ENCODE results near the gene SEC14L5. TPM values are rescaled to one million over a fixed set of nuclear protein-coding genes. Genes with fewer than 3 reads are reported as not detected.

Gene SEC14L5
- total RNA-seq, 4 donors from 2014 or later, result 0.32 to 6.2 (median 0.53) TPM

DNA sequence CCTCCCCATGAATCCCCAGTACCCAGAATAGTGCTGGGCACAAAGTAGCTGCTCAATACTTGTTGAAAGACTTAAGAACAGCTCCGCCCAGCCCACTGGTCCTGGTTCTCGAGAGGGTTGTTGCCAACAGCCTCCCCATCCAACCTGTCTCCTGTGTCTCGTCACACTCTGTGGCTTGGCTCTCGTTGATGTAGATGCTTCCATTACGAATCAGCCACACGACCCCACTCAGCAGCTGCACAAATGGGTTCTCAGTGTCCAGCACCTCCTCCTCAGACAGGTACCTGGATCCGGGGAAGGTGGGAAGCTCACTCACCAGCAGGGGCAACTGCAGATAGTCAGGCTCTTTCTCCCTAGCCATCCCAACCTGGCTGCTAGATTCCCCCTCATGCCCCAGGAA is 73.5 kb downstream of the SEC14L5 start:
- 82% methylated on average over 7 of the region's 7 CpGs; no CpG with 5 or more reads in 1 of the 2 donors for WGBS, 2 donors (ENCODE audit: low coverage in 1 of 2)
- intact Hi-C loops (cut with DNase I; ENCODE audit: low total_unique reads) (no loop called here), in situ Hi-C loops (cut with MboI; ENCODE audit: low pct_ligation_motif_present in 1 of 4, low pct_unique_long_range_greater_than_20kb in 1 of 4, low sequenced_read_pairs in 3 of 4) (no loop called here)

GRCh38 chr16:5032748-5033167 is 74.6 kb downstream of the SEC14L5 start:
- H3K4me3 ChIP-seq, result peak overlapping the region in 3 of 4 donors; percentile 77 to 94 (median 84)
- DNase-seq, result peak; percentile 14
- peaks cover 16 to 23% (median 19%) of the 10 kb centered on the region in 4 donors for H3K4me1 ChIP-seq
- WGBS, 2 donors (ENCODE audit: low coverage in 1 of 2), result 0 to 27% methylated on average over 1 to 12 of the region's 12 CpGs
- H3K9me3 ChIP-seq, result no peaks in the 10 kb centered on the region
- no peaks in the 10 kb centered on the region for H3K27me3 ChIP-seq
- in situ Hi-C loops (cut with MboI; ENCODE audit: low pct_ligation_motif_present in 1 of 4, low pct_unique_long_range_greater_than_20kb in 1 of 4, low sequenced_read_pairs in 3 of 4), result no loop called here
- TF ChIP-seq POLR2A (IDR thresholded peaks at IDR 0.05), result no peak
- TF ChIP-seq EP300 (IDR thresholded peaks at IDR 0.05; ENCODE audit: low read depth), result no peak
- no peak for TF ChIP-seq CTCF (IDR thresholded peaks at IDR 0.05)
- TF ChIP-seq POLR2AphosphoS5 (IDR thresholded peaks at IDR 0.05), result no peak
- intact Hi-C loops (cut with DNase I; ENCODE audit: low total_unique reads), result no loop called here
- peaks cover 0 to under 1% (median 0%) of the 10 kb centered on the region in 4 donors for H3K36me3 ChIP-seq
- peak overlapping the region; percentile 75 to 82 (median 78) for H3K27ac ChIP-seq

More for the DNA sequence above, 73.5 kb downstream of the SEC14L5 start:
- no peak for DNase-seq
- Histone ChIP-seq H3K9me3 (no peaks in the 10 kb centered on the region), H3K4me1 (peaks cover 16 to 23% (median 19%) of the 10 kb centered on the region in 4 donors), H3K36me3 (peaks cover 0 to 3% (median 1%) of the 10 kb centered on the region in 4 donors), H3K27me3 (no peaks in the 10 kb centered on the region), H3K4me3 (no peak overlapping the region), H3K27ac (no peak overlapping the region)
- TF ChIP-seq POLR2AphosphoS5 (IDR thresholded peaks at IDR 0.05) (no peak), EP300 (IDR thresholded peaks at IDR 0.05; ENCODE audit: low read depth) (no peak), POLR2A (IDR thresholded peaks at IDR 0.05) (no peak), CTCF (IDR thresholded peaks at IDR 0.05) (no peak)

DNA sequence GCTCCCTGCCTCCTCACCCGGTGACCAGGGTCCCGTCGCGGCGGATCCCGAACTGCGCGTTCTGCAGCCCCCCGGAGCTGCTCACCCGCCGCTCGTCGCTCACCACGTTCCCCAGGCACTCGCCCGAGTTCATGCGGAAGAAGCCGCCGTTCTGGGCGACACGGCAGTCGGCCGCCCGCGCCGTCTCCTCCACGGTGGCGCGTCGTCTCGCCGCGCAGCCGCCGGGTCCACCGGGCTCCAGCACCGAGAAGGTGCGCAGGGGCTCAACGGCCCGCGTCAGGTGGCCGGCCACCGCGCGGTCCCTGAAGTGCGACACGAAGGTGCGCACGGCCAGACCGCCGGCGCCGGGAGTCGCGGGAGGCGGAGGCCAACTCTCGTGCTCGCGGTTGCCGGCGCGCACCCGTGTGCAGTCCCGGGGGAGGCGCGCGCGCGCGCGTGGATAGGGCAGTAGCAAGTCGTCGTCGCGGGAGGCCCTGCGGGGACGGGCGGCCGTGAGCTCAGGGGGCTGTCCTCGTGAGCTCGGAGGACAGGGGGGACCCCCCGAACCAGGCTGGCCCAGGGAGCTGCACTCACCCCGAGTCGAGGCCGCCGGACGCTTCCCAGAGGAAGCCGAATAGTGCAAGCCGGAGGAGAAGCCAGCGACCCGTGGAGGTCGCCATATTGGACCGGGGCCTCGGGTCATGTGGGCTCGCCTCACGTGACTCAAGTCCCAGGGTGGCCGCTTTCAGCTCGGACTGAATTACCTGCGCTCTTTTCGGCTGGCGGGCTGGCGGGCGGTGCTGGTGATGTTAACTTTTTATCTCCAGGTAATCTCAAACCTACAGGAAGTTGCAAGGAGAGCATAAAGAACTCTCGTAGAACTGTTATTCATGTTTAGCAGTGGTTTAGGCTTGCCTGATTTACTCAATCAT is 75.4 kb downstream of the SEC14L5 start, which contains the start of gene NAGPA:
Gene NAGPA, minus strand, starts transcription at position 680 of the 911 bp plus-strand sequence. Its CDS starts 21 bp downstream, at position 659.
- 0 to 1% methylated on average over 1 to 46 of the region's 104 CpGs for WGBS, 2 donors (ENCODE audit: low coverage in 1 of 2)
- Histone ChIP-seq H3K4me3 (peak within 1 kb of the TSS; percentile 40 to 94 (median 80)), H3K27ac (peak within 1 kb of the TSS; percentile 75 to 82 (median 78)), H3K4me1 (peaks cover 16 to 23% (median 19%) of the 10 kb centered on the region in 4 donors), H3K27me3 (no peaks in the 10 kb centered on the region), H3K36me3 (no peaks in the 10 kb centered on the region), H3K9me3 (no peaks in the 10 kb centered on the region)
- in situ Hi-C loops (cut with MboI; ENCODE audit: low pct_ligation_motif_present in 1 of 4, low pct_unique_long_range_greater_than_20kb in 1 of 4, low sequenced_read_pairs in 3 of 4) (no loop called here), intact Hi-C loops (cut with DNase I; ENCODE audit: low total_unique reads) (no loop called here)
- TF ChIP-seq POLR2A (IDR thresholded peaks at IDR 0.05), result peak; percentile 48
- TF ChIP-seq EP300 (IDR thresholded peaks at IDR 0.05; ENCODE audit: low read depth), result no peak
- TF ChIP-seq POLR2AphosphoS5 (IDR thresholded peaks at IDR 0.05), result peak; percentile 74 to 85 (median 76)
- no peak for TF ChIP-seq CTCF (IDR thresholded peaks at IDR 0.05)
- peak; percentile 92 for DNase-seq

DNA sequence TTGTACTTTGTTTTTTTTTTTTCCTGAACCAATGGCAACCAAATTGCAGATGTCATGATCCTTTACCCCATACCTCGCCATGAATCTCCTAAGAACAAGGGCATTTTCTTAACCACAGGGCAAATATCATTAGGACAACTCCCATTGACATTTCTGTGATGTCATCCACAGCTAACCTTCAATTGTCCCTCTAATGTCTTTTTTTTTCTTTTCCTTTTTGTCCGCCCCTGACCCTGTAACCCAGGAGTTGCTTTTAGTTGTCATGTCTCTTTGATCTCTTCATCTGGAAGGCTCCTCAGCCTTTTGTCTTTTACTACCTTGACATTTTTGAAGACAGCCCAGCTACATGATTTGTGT is 76.0 kb downstream of the SEC14L5 start:
- DNase-seq, result no peak
- Histone ChIP-seq H3K4me3 (peak overlapping the region; percentile 5 to 94 (median 80)), H3K36me3 (no peaks in the 10 kb centered on the region), H3K27ac (peak overlapping the region; percentile 75 to 82 (median 78)), H3K4me1 (peaks cover 16 to 23% (median 19%) of the 10 kb centered on the region in 4 donors), H3K27me3 (no peaks in the 10 kb centered on the region), H3K9me3 (no peaks in the 10 kb centered on the region)
- intact Hi-C loops (cut with DNase I; ENCODE audit: low total_unique reads) (no loop called here), in situ Hi-C loops (cut with MboI; ENCODE audit: low pct_ligation_motif_present in 1 of 4, low pct_unique_long_range_greater_than_20kb in 1 of 4, low sequenced_read_pairs in 3 of 4) (no loop called here)
- no peak for TF ChIP-seq POLR2AphosphoS5 (IDR thresholded peaks at IDR 0.05)
- TF ChIP-seq CTCF (IDR thresholded peaks at IDR 0.05), result no peak
- TF ChIP-seq EP300 (IDR thresholded peaks at IDR 0.05; ENCODE audit: low read depth), result no peak
- WGBS, 2 donors (ENCODE audit: low coverage in 1 of 2), result 6 to 13% methylated on average over 2 of the region's 2 CpGs
